DND-41 (cell line): ENCODE measurements around the gene KLK1.

Source experiments
- EZH2 ChIP-seq: IDR thresholded peaks from 3 replicates; pipeline ENCODE4 v1.6.1; 2012; ENCODE audit warnings: borderline replicate concordance, low read depth, mild to moderate bottlenecking, moderate library complexity, low read length, inconsistent platforms; ENCODE audit not compliant: severe bottlenecking
- TF ChIP-seq, protein P1 (sequence below): IDR thresholded peaks from 2 replicates; pipeline ENCODE4 v1.5.1; 2012; ENCODE audit warnings: borderline replicate concordance, low read length, moderate library complexity, mild to moderate bottlenecking; ENCODE audit not compliant: poor library complexity, severe bottlenecking; ENCODE audit errors: extremely low read depth

DNA sequence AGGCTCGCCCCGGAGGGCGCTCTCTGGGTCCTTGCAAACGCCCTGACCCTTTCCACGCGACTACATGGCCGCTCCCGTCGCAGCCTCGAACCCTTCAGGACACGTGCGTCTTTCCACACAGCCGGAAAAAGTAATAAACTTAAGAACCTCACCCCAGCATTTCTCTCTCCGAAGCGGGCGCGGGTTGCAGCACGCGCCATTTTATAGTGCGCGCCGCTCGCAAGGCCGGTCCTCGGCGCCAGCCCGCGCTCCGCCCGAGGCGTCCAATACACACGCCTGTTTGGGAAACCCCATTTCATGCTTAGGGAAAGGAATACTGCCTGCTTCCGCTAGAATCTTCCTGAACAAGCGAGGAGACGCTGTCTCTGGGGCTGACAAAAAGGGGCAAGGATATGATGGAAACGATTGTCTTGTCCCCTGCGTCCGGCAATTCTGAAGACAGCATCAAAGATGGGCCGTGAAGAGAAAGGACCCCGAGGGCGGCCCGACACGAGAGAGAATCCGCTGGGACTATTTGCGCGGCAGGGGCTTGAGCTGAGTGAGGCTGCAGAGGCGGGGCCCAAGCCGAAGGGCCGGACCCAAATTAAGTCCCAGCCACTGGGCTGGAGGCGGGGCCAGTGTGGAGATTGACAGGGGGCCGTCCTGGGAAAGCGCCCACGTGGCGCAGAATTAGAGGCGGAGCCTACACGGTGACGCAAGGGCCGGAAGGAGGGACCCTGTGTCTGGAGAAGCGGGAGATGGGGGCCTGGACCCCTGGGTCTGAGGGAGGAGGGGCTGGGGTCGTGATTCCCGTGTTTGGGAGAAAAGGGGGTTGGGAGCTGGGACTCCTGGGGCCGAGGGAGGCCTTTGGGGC lies 18.9 kb downstream of the KLK1 start:
- TF ChIP-seq, protein P1, sequence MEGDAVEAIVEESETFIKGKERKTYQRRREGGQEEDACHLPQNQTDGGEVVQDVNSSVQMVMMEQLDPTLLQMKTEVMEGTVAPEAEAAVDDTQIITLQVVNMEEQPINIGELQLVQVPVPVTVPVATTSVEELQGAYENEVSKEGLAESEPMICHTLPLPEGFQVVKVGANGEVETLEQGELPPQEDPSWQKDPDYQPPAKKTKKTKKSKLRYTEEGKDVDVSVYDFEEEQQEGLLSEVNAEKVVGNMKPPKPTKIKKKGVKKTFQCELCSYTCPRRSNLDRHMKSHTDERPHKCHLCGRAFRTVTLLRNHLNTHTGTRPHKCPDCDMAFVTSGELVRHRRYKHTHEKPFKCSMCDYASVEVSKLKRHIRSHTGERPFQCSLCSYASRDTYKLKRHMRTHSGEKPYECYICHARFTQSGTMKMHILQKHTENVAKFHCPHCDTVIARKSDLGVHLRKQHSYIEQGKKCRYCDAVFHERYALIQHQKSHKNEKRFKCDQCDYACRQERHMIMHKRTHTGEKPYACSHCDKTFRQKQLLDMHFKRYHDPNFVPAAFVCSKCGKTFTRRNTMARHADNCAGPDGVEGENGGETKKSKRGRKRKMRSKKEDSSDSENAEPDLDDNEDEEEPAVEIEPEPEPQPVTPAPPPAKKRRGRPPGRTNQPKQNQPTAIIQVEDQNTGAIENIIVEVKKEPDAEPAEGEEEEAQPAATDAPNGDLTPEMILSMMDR = no peak
- no peak for TF ChIP-seq EZH2
